HEK293T (cell line): ENCODE data around the gene NUSAP1.

Experiments used
- ARNT ChIP-seq: fragments of 450-650 bp; IDR thresholded peaks from 2 replicates; pipeline ENCODE4 v1.6.1; 2017; ENCODE audit warnings: mild to moderate bottlenecking
- BHLHE40 ChIP-seq: fragments of 450-650 bp; IDR thresholded peaks from 2 replicates; pipeline ENCODE4 v1.6.1; 2016; ENCODE audit warnings: mild to moderate bottlenecking, moderate library complexity, borderline replicate concordance
- CTBP1 ChIP-seq: fragments of 450-650 bp; IDR thresholded peaks from 2 replicates; pipeline ENCODE4 v1.6.1; 2016; ENCODE audit warnings: borderline replicate concordance
- ELF4 ChIP-seq: fragments of 450-650 bp; IDR thresholded peaks from 2 replicates; pipeline ENCODE4 v1.6.1; 2017; ENCODE audit warnings: antibody characterized with exemption
- FOXA1 ChIP-seq: fragments of 450-650 bp; IDR thresholded peaks from 2 replicates; pipeline ENCODE4 v1.6.1; 2016; ENCODE audit warnings: mild to moderate bottlenecking
- FOXK2 ChIP-seq: fragments of 450-650 bp; IDR thresholded peaks from 2 replicates; pipeline ENCODE4 v1.6.1; 2016; ENCODE audit warnings: mild to moderate bottlenecking
- FOXM1 ChIP-seq: fragments of 450-650 bp; IDR thresholded peaks from 2 replicates; pipeline ENCODE4 v1.6.1; 2017; ENCODE audit warnings: mild to moderate bottlenecking, borderline replicate concordance
- HDGF ChIP-seq: fragments of 450-650 bp; IDR thresholded peaks from 2 replicates; pipeline ENCODE4 v1.6.1; 2017; ENCODE audit warnings: antibody characterized with exemption, borderline replicate concordance
- L3MBTL2 ChIP-seq: fragments of 450-650 bp; conservative IDR thresholded peaks from 2 replicates; pipeline ENCODE4 v1.6.1; 2016; ENCODE audit warnings: mild to moderate bottlenecking
- PKNOX1 ChIP-seq: fragments of 450-650 bp; IDR thresholded peaks from 2 replicates; pipeline ENCODE4 v1.6.1; 2016
- SP1 ChIP-seq: fragments of 450-650 bp; IDR thresholded peaks from 2 replicates; pipeline ENCODE4 v1.6.1; 2017
- TARDBP ChIP-seq: fragments of 450-650 bp; IDR thresholded peaks from 2 replicates; pipeline ENCODE4 v1.6.1; 2016
- ZNF384 ChIP-seq: fragments of 450-650 bp; IDR thresholded peaks from 2 replicates; pipeline ENCODE4 v1.6.1; 2016

- TF ChIP-seq TARDBP (no peak), SP1 (no peak), FOXK2 (no peak), BHLHE40 (no peak), FOXM1 (no peak), ZNF384 (no peak), CTBP1 (no peak), HDGF (no peak), PKNOX1 (no peak), FOXA1 (no peak), L3MBTL2 (no peak), ARNT (no peak), ELF4 (no peak)
Observed at GRCh38 chr15:41377978-41378377, 45.3 kb downstream of the NUSAP1 start.
